K562 (cell line): Measurements from ENCODE around the gene TSPAN1. TPM values are rescaled to one million over a fixed set of nuclear protein-coding genes. Genes with fewer than 3 reads are reported as not detected.

ENCODE experiments used
- CAMTA2 ChIP-seq: fragments of 250-450 bp; sonication (Bioruptor Pico); conservative IDR thresholded peaks from 2 replicates; pipeline ENCODE4 v1.5.1; 2022
- CCNT2 ChIP-seq: IDR thresholded peaks from 2 replicates; pipeline ENCODE4 v1.6.1; 2011; ENCODE audit warnings: borderline replicate concordance, low read depth, mild to moderate bottlenecking, moderate library complexity, mixed read lengths, low read length; ENCODE audit not compliant: insufficient read length; ENCODE audit errors: extremely low read depth
- CXXC5 ChIP-seq: fragments of 250-450 bp; sonication (Bioruptor Pico); IDR thresholded peaks from 2 replicates; pipeline ENCODE4 v1.8.0; 2022; ENCODE audit warnings: inconsistent platforms, mild to moderate bottlenecking, moderate library complexity
- ETV6 ChIP-seq, 3 experiments: fragments of 150-350 bp in 1 of 3; sonication (generic) in 1 of 3; formaldehyde crosslinking in 1 of 3; IDR thresholded peaks; 2 replicates each; pipeline versions ENCODE4 v1.6.1 to v1.8.0; 2014 to 2022; ENCODE audit warnings: borderline replicate concordance in 2 of 3, low read depth in 2 of 3, antibody characterized with exemption in 1 of 3, low read length in 1 of 3, mild to moderate bottlenecking in 1 of 3, missing genetic modification reagents in 1 of 3
- FOXJ3 ChIP-seq: sonication (generic); formaldehyde crosslinking; IDR thresholded peaks from 2 replicates; pipeline ENCODE4 v1.4.0; 2020; ENCODE audit warnings: mild to moderate bottlenecking, missing genetic modification reagents
- KAT7 ChIP-seq: sonication (generic); formaldehyde crosslinking; IDR thresholded peaks from 2 replicates; pipeline ENCODE4 v1.8.0; 2022; ENCODE audit warnings: missing genetic modification reagents, mild to moderate bottlenecking, borderline replicate concordance
- MIER1 ChIP-seq: fragments of 450-650 bp; IDR thresholded peaks from 2 replicates; pipeline ENCODE4 v1.6.1; 2016; ENCODE audit warnings: antibody characterized with exemption, mild to moderate bottlenecking, low read depth
- NFATC3 ChIP-seq: fragments of 450-650 bp; IDR thresholded peaks from 2 replicates; pipeline ENCODE4 v1.6.1; 2017; ENCODE audit warnings: mild to moderate bottlenecking
- PHTF2 ChIP-seq: fragments of 250-450 bp; sonication (Bioruptor Pico); IDR thresholded peaks from 2 replicates; pipeline ENCODE4 v1.5.0; 2021; ENCODE audit warnings: mild to moderate bottlenecking
- POLR2B ChIP-seq: fragments of 450-650 bp; IDR thresholded peaks from 2 replicates; pipeline ENCODE4 v1.6.1; 2018; ENCODE audit warnings: low read depth; ENCODE audit not compliant: partially characterized antibody
- PTBP1 ChIP-seq: fragments of 200-400 bp; formaldehyde crosslinking; IDR thresholded peaks from 2 replicates; pipeline ENCODE4 v1.6.1; 2017; ENCODE audit warnings: low read depth, low read length
- RBFOX2 ChIP-seq: fragments of 200-400 bp; formaldehyde crosslinking; IDR thresholded peaks from 2 replicates; pipeline ENCODE4 v1.6.1; 2017; ENCODE audit warnings: low read depth, mild to moderate bottlenecking, low read length, moderate library complexity
- RCOR1 ChIP-seq, 2 experiments: IDR thresholded peaks; 2 replicates each; pipeline ENCODE4 v1.6.1; 2012; ENCODE audit warnings: low read depth in 2 of 2, low read length in 2 of 2, borderline replicate concordance in 1 of 2, improper control_type of control experiment in 1 of 2
- RFX5 ChIP-seq: IDR thresholded peaks from 2 replicates; pipeline ENCODE4 v1.6.1; 2011; ENCODE audit warnings: low read depth, mild to moderate bottlenecking, improper control_type of control experiment, low read length
- SMARCB1 ChIP-seq: IDR thresholded peaks from 2 replicates; pipeline ENCODE4 v1.6.1; 2011; ENCODE audit warnings: improper control_type of control experiment, low read depth; ENCODE audit not compliant: insufficient read length
- ZKSCAN8 ChIP-seq: fragments of 200-800 bp; sonication (Bioruptor generic); IDR thresholded peaks from 2 replicates; pipeline ENCODE4 v1.6.1; 2016; ENCODE audit warnings: missing genetic modification characterization, missing compliant biosample characterization
- ZNF584 ChIP-seq: fragments of 200-800 bp; sonication (Bioruptor generic); IDR thresholded peaks from 2 replicates; pipeline ENCODE4 v1.6.1; 2016; ENCODE audit warnings: low read depth, mild to moderate bottlenecking, missing genetic modification characterization, missing compliant biosample characterization
- ZSCAN32 ChIP-seq: fragments of 450-650 bp; formaldehyde crosslinking; IDR thresholded peaks from 2 replicates; pipeline ENCODE4 v1.4.0; 2020; ENCODE audit warnings: mild to moderate bottlenecking, moderate library complexity
- polyA plus RNA-seq, 8 experiments: library from polyadenylated mRNA; depleted of rRNA in 4 of 8; stranded (reverse) in 5 of 8; unstranded in 3 of 8; fragments of >200 nt; fragmentation: Nextera tagmentation in 2 of 8; fragmentation: Illumina TruSeq in 1 of 8; extraction: Ambion mirVana in 2 of 8; extraction: Trizol in 1 of 8; gene quantifications; 2 replicates each; pipeline versions ENCODE4 v1.2.1 to v1.2.3, GENCODE V29; 2011 to 2014; ENCODE audit warnings: inconsistent platforms in 1 of 8, missing spikeins in 1 of 8
- total RNA-seq, 7 experiments: library from RNA; depleted of rRNA in 6 of 7; stranded (reverse); fragments of >200 nt in 6 of 7; fragmentation: Illumina TruSeq in 2 of 7; extraction: Trizol in 2 of 7; gene quantifications; 2 replicates each; pipeline versions ENCODE4 v1.2.1 to v1.2.3, GENCODE V29; 2011 to 2021; ENCODE audit warnings: low replicate concordance in 1 of 7
- TF ChIP-seq, protein P1 (sequence below): sonication (generic); formaldehyde crosslinking; IDR thresholded peaks from 2 replicates; pipeline ENCODE4 v1.8.0; 2023; ENCODE audit warnings: mild to moderate bottlenecking, missing genetic modification reagents
- TF ChIP-seq, protein P2 (sequence below), 3 experiments: fragments of 200-800 bp in 1 of 3; sonication (Bioruptor generic) in 1 of 3; sonication (generic) in 1 of 3; formaldehyde crosslinking in 1 of 3; IDR thresholded peaks; 2 replicates each; pipeline versions ENCODE4 v1.6.1 to v1.8.0; 2016 to 2022; ENCODE audit warnings: mild to moderate bottlenecking in 2 of 3, missing compliant biosample characterization in 2 of 3, missing genetic modification characterization in 2 of 3, missing genetic modification reagents in 1 of 3
- TF ChIP-seq, protein P3 (sequence below), 2 experiments: fragments of 250-450 bp in 1 of 2; fragments of 450-650 bp in 1 of 2; sonication (Bioruptor Pico) in 1 of 2; IDR thresholded peaks; 2 replicates each; pipeline versions ENCODE4 v1.6.1 to v1.8.0; 2016 to 2021; ENCODE audit warnings: mild to moderate bottlenecking in 2 of 2, moderate library complexity in 2 of 2, missing compliant biosample characterization in 1 of 2, missing genetic modification characterization in 1 of 2
- TF ChIP-seq, protein P4 (sequence below): fragments of 250-450 bp; sonication (Bioruptor Pico); IDR thresholded peaks from 2 replicates; pipeline ENCODE4 v1.8.0; 2021; ENCODE audit warnings: borderline replicate concordance, mild to moderate bottlenecking, moderate library complexity; ENCODE audit not compliant: poor library complexity, severe bottlenecking

The TSPAN1 gene
- total and polyA plus RNA-seq, 9 of the 15 experiments (the other 6 are each of a cell fraction or from before 2014, with no cell fraction given): 0.58 TPM; not detected in 8

DNA sequence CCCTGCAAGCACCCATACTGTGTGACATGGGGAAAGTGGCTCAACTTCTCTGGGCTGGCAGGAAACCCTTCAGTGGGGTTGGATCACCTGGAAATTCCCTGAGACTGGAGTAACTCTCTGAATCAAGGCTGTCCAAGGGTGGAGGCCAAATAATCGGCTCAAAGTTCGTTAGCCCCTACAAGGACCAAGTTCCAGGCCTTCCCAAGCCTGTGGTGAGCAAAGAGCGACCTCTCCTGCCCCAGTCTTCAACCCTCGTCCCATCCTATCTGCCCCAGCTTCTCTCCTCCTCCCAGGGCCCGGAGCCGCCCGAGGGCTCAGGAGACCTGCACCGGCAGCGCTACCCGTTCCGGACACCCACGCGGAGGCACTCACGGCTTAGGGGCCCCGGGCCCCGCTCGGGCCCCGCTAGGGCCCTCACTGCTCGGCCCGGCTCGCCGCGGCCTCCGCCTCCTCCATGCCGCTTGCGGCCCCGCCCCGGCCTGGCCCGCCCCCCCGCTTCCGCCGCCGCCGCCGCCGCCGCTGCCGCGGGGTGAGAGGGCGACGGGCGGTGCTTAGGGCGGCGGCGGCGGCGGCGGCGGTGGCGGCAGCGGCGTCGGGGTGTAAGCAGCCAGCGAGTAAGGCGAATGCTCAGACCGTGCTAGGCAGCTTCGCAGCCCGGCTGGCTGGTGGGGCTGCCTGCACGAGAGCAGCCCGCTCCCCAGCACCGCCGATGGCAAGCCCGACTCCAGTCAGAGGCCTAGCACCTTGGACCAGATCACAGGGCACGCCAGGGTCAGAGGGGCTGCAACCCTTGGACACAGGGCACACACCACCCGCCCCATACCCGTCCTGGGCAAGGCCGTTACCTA, 23.3 kb downstream of the TSPAN1 start, which contains the start of gene POMGNT1 (continued):
- 0 out of 2 replicates have a peak, but pooled peaks have one; percentile 29 for TF ChIP-seq MIER1
- no peak for TF ChIP-seq CAMTA2 (CRISPR knock-in tag)
- no peak for TF ChIP-seq ZNF584 (CRISPR knock-in tag)
- peak; percentile 42 for TF ChIP-seq CCNT2
- TF ChIP-seq, protein P1, sequence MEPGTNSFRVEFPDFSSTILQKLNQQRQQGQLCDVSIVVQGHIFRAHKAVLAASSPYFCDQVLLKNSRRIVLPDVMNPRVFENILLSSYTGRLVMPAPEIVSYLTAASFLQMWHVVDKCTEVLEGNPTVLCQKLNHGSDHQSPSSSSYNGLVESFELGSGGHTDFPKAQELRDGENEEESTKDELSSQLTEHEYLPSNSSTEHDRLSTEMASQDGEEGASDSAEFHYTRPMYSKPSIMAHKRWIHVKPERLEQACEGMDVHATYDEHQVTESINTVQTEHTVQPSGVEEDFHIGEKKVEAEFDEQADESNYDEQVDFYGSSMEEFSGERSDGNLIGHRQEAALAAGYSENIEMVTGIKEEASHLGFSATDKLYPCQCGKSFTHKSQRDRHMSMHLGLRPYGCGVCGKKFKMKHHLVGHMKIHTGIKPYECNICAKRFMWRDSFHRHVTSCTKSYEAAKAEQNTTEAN (CRISPR knock-in tag): no peak
- TF ChIP-seq KAT7 (CRISPR knock-in tag): peak; percentile 22; the same call in 1 of the 2 replicates
- no peak for TF ChIP-seq NFATC3
- peak; percentile 89 for TF ChIP-seq RBFOX2
- TF ChIP-seq ZKSCAN8: no peak
- TF ChIP-seq CXXC5 (CRISPR knock-in tag): peak; percentile 71
- TF ChIP-seq RFX5: no peak
- no peak for TF ChIP-seq SMARCB1
- TF ChIP-seq FOXJ3 (CRISPR knock-in tag): no peak
- TF ChIP-seq RCOR1 (IDR thresholded peaks at IDR 0.05; ENCODE audit: borderline replicate concordance in 1 of 2, low read depth in 2 of 2, low read length in 2 of 2): peak in 1 of 2 experiments; percentile 68; a peak in 3 of 4 replicates
- TF ChIP-seq, protein P2, sequence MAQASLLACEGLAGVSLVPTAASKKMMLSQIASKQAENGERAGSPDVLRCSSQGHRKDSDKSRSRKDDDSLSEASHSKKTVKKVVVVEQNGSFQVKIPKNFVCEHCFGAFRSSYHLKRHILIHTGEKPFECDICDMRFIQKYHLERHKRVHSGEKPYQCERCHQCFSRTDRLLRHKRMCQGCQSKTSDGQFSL (CRISPR knock-in tag; IDR thresholded peaks at IDR 0.05): 0 out of 2 replicates have a peak, but pooled peaks have one; percentile 32
- TF ChIP-seq, protein P2 (tag; IDR thresholded peaks at IDR 0.05): no peak
- peak; percentile 68 for TF ChIP-seq POLR2B
- TF ChIP-seq PTBP1: peak; percentile 90
- TF ChIP-seq, protein P3, sequence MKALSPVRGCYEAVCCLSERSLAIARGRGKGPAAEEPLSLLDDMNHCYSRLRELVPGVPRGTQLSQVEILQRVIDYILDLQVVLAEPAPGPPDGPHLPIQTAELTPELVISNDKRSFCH (CRISPR knock-in tag; IDR thresholded peaks at IDR 0.05): no peak
- TF ChIP-seq, protein P3 (tag; IDR thresholded peaks at IDR 0.05): no peak
- TF ChIP-seq, protein P4, sequence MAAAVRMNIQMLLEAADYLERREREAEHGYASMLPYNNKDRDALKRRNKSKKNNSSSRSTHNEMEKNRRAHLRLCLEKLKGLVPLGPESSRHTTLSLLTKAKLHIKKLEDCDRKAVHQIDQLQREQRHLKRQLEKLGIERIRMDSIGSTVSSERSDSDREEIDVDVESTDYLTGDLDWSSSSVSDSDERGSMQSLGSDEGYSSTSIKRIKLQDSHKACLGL: peak; percentile 19
- no peak for TF ChIP-seq PHTF2 (CRISPR knock-in tag)
- peak; percentile 43; the same call in 1 of the 2 replicates for TF ChIP-seq ZSCAN32 (CRISPR knock-in tag)
- TF ChIP-seq ETV6 (IDR thresholded peaks at IDR 0.05; ENCODE audit: borderline replicate concordance in 1 of 2, low read depth in 2 of 2, low read length in 1 of 2): no peak
- no peak for TF ChIP-seq ETV6 (CRISPR knock-in tag; IDR thresholded peaks at IDR 0.05; ENCODE audit: borderline replicate concordance)
